ENCODE measurements around the gene LINC01488. TPM values are rescaled to one million over a fixed set of nuclear protein-coding genes. Genes with fewer than 3 reads are reported as not detected.

The LINC01488 gene
- total and polyA plus RNA-seq, 9 of the 15 experiments (the other 6 are each of a cell fraction or from before 2014, with no cell fraction given): not detected

DNA sequence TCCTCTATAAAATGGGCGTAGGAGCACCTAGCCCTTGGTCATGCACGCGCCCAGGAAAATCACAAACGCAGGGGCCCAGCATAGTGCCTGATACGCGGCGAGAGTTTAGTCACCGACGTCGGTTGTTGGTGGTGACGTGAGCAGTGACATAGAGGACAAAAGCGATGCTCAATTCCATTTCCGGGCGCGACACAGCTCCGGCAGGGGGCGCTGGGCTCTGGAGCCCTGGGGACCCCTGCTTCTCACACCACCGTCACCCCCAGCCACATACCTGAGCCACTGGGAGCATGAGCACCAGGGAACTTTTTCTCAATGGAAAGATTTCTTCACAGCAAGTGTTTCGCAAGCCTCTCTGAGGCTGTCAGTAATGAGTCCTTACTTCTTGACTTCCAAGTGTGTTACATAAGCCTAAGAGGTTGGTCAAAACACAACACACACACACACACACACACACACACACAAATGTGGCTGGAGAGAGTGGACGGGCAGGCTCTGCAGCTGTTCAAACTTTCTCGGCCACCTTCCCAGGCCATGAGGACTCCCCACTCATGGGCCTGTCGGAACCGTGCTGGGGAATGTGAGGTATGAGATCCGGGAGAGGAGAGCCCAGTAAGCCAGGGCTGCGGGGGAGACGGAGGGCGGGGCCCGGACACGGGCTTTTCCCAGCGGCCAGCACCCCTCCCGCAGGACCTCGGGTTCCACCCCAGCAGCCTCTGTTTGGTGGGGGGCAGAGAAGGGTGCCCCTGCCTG lies 36.9 kb upstream of the LINC01488 start (continued):
- TF ChIP-seq NCOR1 (IDR thresholded peaks at IDR 0.05) (peak; percentile 39), RUNX1 (IDR thresholded peaks at IDR 0.05; ENCODE audit: low read depth) (no peak), ZNF584 (CRISPR knock-in tag; IDR thresholded peaks at IDR 0.05; ENCODE audit: low read depth) (peak; percentile 40; the same call in 1 of the 2 replicates), NFE2 (IDR thresholded peaks at IDR 0.05; ENCODE audit: low read depth) (peak; percentile 2; the same call in 1 of the 2 replicates), MCM2 (IDR thresholded peaks at IDR 0.05; ENCODE audit: low read depth) (no peak), EWSR1 (IDR thresholded peaks at IDR 0.05; ENCODE audit: borderline replicate concordance, low read depth, partially characterized antibody) (no peak), U2AF2 (optimal IDR thresholded peaks at IDR 0.05; ENCODE audit: low read depth, low read length) (no peak), SMARCE1 (IDR thresholded peaks at IDR 0.05) (peak; percentile 69)
- TF ChIP-seq, protein P1, sequence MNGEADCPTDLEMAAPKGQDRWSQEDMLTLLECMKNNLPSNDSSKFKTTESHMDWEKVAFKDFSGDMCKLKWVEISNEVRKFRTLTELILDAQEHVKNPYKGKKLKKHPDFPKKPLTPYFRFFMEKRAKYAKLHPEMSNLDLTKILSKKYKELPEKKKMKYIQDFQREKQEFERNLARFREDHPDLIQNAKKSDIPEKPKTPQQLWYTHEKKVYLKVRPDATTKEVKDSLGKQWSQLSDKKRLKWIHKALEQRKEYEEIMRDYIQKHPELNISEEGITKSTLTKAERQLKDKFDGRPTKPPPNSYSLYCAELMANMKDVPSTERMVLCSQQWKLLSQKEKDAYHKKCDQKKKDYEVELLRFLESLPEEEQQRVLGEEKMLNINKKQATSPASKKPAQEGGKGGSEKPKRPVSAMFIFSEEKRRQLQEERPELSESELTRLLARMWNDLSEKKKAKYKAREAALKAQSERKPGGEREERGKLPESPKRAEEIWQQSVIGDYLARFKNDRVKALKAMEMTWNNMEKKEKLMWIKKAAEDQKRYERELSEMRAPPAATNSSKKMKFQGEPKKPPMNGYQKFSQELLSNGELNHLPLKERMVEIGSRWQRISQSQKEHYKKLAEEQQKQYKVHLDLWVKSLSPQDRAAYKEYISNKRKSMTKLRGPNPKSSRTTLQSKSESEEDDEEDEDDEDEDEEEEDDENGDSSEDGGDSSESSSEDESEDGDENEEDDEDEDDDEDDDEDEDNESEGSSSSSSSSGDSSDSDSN (IDR thresholded peaks at IDR 0.05; ENCODE audit: borderline replicate concordance in 1 of 2, low read depth in 2 of 2, low read length in 2 of 2): peak in 1 of 2 experiments; percentile 61; a peak in 2 of 4 replicates
- TF ChIP-seq, protein P2, sequence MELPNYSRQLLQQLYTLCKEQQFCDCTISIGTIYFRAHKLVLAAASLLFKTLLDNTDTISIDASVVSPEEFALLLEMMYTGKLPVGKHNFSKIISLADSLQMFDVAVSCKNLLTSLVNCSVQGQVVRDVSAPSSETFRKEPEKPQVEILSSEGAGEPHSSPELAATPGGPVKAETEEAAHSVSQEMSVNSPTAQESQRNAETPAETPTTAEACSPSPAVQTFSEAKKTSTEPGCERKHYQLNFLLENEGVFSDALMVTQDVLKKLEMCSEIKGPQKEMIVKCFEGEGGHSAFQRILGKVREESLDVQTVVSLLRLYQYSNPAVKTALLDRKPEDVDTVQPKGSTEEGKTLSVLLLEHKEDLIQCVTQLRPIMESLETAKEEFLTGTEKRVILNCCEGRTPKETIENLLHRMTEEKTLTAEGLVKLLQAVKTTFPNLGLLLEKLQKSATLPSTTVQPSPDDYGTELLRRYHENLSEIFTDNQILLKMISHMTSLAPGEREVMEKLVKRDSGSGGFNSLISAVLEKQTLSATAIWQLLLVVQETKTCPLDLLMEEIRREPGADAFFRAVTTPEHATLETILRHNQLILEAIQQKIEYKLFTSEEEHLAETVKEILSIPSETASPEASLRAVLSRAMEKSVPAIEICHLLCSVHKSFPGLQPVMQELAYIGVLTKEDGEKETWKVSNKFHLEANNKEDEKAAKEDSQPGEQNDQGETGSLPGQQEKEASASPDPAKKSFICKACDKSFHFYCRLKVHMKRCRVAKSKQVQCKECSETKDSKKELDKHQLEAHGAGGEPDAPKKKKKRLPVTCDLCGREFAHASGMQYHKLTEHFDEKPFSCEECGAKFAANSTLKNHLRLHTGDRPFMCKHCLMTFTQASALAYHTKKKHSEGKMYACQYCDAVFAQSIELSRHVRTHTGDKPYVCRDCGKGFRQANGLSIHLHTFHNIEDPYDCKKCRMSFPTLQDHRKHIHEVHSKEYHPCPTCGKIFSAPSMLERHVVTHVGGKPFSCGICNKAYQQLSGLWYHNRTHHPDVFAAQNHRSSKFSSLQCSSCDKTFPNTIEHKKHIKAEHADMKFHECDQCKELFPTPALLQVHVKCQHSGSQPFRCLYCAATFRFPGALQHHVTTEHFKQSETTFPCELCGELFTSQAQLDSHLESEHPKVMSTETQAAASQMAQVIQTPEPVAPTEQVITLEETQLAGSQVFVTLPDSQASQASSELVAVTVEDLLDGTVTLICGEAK (IDR thresholded peaks at IDR 0.05): peak; percentile 70
- TF ChIP-seq, protein P2 (CRISPR knock-in tag; IDR thresholded peaks at IDR 0.05): no peak
- TF ChIP-seq, protein P3, sequence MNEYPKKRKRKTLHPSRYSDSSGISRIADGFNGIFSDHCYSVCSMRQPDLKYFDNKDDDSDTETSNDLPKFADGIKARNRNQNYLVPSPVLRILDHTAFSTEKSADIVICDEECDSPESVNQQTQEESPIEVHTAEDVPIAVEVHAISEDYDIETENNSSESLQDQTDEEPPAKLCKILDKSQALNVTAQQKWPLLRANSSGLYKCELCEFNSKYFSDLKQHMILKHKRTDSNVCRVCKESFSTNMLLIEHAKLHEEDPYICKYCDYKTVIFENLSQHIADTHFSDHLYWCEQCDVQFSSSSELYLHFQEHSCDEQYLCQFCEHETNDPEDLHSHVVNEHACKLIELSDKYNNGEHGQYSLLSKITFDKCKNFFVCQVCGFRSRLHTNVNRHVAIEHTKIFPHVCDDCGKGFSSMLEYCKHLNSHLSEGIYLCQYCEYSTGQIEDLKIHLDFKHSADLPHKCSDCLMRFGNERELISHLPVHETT (CRISPR knock-in tag; conservative IDR thresholded peaks at IDR 0.05 in 1 of 2, IDR thresholded peaks at IDR 0.05 in 1 of 2): peak in 1 of 2 experiments; percentile 40; a peak in 1 of 4 replicates

Data from K562 (cell line).